Measurements from ENCODE around the gene BRPF3.

GRCh38 chr6:36209606-36210005 lies 13.1 kb downstream of the BRPF3 start:
- TF ChIP-seq POLR2A (IDR thresholded peaks at IDR 0.05; ENCODE audit: low read depth): no peak
- no peak for TF ChIP-seq CTCF (IDR thresholded peaks at IDR 0.05)
